Measurements from ENCODE around the gene GSTP1.
"Not testable (repeated sequence)": the region's sequence is repeated elsewhere in the genome, so short reads cannot be mapped to it uniquely, and the experiment has no call there.

Gene GSTP1

DNA sequence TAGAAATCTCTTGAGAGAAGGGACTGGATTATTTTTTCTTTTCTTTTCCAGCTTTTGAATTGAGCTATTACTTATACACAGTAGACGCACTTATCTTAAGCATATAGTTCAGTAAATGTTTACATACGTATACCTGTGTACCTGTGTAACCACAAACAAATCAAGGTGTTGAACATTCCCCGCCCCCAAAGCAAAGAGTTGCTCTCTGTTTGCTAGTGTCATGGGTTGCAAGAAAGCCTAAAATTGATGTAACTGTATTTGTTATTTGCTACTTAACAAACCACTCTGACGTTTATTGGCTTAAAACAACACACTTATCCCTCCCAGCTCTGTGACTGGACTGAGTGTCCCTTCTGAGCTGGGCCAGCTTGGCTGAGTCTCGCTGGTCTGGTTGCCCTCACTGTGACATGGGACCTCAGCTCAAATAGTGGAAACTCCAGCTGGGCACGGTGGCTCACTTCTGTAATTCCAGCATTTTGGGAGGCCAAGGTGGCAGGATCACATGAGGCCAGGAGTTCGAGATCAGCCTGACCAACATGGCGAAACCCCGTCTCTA is 35.0 kb upstream of the GSTP1 start:
- DNase-seq, result no peak
- TF ChIP-seq POLR2A (IDR thresholded peaks at IDR 0.05; ENCODE audit: low read length) (no peak), GATA1 (IDR thresholded peaks at IDR 0.05; ENCODE audit: low read depth, low read length) (no peak)

- TF ChIP-seq GATA1 (IDR thresholded peaks at IDR 0.05; ENCODE audit: low read depth, low read length) (no peak), POLR2A (IDR thresholded peaks at IDR 0.05; ENCODE audit: low read length) (no peak)
- no peak for DNase-seq
Measured at GRCh38 chr11:67551127-67551526, 32.5 kb upstream of the GSTP1 start.

DNA sequence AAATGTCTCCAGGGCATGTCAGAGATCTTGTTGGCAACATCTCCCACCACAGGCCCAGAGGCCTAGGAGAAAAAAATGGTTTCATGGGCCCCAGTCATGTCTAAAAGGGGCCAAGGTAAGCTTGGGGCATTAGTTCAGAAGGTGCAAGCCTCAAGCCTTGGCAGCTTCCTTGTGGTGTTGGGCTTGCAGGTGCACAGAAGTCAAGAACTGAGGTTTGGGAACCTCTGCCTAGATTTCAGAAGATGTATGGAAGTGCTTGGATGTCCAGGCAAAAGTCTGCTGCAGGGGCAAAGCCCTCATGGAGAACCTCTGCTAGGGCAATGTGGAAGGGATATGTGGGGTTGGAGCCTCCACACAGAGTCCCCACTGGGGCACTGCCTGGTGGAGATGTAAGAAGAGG is 31.9 kb upstream of the GSTP1 start:
- not testable (repeated sequence) for DNase-seq

DNA sequence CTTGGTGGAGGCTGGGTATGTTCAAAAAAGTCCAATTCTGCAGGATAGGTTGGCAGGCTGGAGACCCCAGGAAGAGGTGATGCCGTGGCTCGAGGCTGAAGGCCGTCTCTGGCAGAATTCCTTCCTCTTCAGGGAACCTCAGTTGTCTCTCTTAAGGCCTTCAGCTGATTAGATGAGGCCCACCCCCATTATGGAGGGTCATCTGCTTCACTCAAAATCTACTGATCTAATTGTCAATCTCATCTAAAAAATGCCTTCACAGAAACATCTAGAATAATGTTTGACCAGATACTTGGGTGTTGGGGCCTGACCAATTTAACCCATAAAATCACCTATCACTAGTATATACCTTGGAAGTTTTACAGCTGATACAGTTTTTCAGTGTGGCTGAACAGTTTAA is 27.4 kb upstream of the GSTP1 start:
- TF ChIP-seq GATA1 (IDR thresholded peaks at IDR 0.05; ENCODE audit: low read depth, low read length) (no peak), POLR2A (IDR thresholded peaks at IDR 0.05; ENCODE audit: low read length) (no peak)

GRCh38 chr11:67558084-67558772 is 25.4 kb upstream of the GSTP1 start:
- no peak for TF ChIP-seq GATA1 (IDR thresholded peaks at IDR 0.05; ENCODE audit: low read depth, low read length)
- TF ChIP-seq POLR2A (IDR thresholded peaks at IDR 0.05; ENCODE audit: low read length), result no peak
- DNase-seq, result no peak

More for the DNA sequence above, 27.4 kb upstream of the GSTP1 start:
- no peak for DNase-seq

DNA sequence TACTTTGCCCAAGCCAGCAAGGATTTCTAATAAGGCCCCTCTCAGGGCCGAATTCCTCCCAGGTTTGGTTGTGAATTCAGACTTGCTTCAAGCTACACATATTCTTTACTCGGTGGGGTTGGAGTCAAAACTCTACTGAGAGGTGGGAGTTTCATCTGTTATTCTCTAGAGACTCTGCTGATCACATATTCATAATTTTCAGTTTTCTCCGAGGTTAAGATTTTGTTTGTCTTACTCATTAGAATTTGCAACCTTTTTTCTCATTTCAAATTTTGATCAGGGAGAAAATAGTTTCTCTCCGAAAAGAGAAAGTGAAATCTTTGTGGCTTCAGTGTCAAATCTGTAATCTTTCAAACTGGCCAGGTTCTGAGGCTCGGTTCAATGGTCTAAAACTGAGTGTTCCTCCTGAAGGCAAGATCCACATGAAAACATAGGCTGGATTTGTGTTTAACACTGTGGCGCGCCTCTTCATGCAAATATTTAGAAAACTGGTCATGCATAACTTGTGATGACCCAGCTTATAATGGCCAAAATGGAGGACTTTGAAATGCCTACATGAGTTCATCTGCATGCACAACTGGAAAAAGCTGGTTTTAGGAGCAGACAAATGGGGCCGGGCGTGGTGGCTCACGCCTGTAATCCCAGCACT is 21.5 kb upstream of the GSTP1 start:
- TF ChIP-seq POLR2A (IDR thresholded peaks at IDR 0.05; ENCODE audit: low read length), result no peak
- no peak for TF ChIP-seq GATA1 (IDR thresholded peaks at IDR 0.05; ENCODE audit: low read depth, low read length)
- DNase-seq, result no peak

DNA sequence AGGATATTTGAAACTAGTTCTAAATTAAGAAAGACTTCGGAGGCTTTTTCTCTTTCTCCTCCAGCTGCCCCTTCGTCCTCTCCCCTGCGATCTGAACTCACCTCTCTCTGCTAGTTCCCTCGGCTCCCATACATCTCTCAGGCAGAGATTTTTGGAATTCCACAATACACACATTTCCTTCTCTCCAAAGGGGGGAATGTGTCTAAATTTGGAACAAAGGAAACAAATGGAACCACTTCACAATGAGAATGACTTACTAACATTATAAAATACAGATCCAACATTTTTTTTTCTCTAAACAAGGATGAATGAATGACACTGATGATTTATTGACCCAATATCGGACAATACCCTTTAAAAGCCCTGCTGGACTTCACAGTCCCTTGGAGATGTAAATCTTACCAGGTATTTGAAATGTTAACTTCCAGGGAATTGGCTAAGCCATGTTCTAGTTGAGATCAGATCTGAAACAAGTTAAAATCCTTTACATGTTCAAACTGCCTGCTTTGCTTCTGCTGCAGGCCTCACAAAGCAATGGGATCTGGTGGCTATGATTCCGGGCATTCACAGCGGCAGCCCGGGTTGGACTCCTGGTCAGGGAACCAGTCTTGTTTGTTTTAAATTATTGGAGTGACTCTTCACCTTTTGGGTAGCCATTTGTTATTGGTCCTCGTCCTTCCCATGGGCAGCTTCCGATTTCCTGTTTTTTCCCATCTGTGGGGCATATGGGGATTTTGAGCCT is 20.5 kb upstream of the GSTP1 start:
- DNase-seq, result no peak
- TF ChIP-seq POLR2A (IDR thresholded peaks at IDR 0.05; ENCODE audit: low read length), result no peak
- TF ChIP-seq GATA1 (IDR thresholded peaks at IDR 0.05; ENCODE audit: low read depth, low read length), result no peak

GRCh38 chr11:67563705-67564114 is 19.9 kb upstream of the GSTP1 start:
- not testable (repeated sequence) for DNase-seq

GRCh38 chr11:67564230-67564629 is 19.4 kb upstream of the GSTP1 start:
- TF ChIP-seq POLR2A (IDR thresholded peaks at IDR 0.05; ENCODE audit: low read length), result no peak
- TF ChIP-seq GATA1 (IDR thresholded peaks at IDR 0.05; ENCODE audit: low read depth, low read length), result no peak
- no peak for DNase-seq

DNA sequence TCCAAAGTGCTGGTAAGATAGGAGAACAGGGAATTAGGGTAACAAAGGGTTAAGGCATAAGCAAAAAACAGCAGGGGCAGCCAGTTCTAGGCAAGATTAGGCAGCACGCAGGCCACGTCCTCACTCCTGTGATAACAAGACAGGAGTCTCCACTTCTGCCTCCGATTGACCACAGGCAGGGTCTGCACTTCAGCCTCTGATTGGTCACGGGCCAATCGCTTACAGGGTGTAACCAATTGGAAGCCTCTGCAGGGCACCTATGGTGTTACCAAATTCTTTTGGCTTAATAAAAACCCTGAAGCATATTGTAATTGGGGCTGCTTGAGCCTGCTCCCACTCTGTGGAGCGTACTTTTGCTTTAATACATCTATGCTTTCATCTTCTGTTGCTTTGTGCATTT is 12.2 kb upstream of the GSTP1 start:
- peak in 1 of 2 experiments; percentile 37 for DNase-seq
- TF ChIP-seq GATA1 (IDR thresholded peaks at IDR 0.05; ENCODE audit: low read depth, low read length), result no peak
- no peak for TF ChIP-seq POLR2A (IDR thresholded peaks at IDR 0.05; ENCODE audit: low read length)

DNA sequence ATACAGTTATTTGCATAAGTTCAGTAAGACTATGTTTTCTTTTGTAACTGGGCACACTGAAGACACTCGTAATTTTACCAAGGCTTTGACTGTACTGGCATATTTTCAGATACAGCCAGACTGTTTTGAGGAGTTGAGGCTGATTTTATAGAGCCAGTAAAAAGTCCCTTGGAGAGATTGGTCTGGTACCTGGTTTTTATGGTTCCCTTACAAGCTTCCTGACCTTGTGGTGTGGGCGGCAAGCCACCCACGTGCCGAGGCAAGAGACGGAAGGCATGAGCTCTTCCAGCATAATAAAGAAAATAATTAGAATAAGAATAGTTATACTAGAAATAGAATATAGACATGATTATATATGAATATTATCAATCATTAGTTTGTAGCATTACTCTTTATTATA is 11.3 kb upstream of the GSTP1 start:
- TF ChIP-seq POLR2A (IDR thresholded peaks at IDR 0.05; ENCODE audit: low read length) (no peak), GATA1 (IDR thresholded peaks at IDR 0.05; ENCODE audit: low read depth, low read length) (no peak)
- no peak for DNase-seq

- TF ChIP-seq GATA1 (IDR thresholded peaks at IDR 0.05; ENCODE audit: low read depth, low read length) (no peak), POLR2A (IDR thresholded peaks at IDR 0.05; ENCODE audit: low read length) (no peak)
- peak; percentile 45 to 65 for DNase-seq
Measured at GRCh38 chr11:67572747-67573419, 10.7 kb upstream of the GSTP1 start.

DNA sequence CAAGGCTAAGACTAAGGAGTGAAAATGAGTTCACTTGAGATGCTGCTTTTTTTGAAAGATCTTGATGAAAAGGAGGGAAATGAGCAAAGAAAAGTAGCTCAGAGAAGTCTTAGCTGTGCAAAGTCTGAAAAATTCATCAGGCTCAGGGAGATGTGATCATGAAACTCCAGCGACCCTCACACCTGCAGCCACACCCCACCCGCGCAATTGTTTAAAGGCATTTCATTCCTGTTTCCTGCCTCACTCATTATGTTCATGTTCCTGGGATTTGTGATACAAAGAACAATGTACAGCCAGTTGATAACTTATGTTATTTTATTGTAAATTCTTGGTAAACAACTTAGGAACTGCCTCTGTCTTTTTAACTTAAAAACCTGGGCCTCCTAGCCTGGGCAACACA is 8.7 kb upstream of the GSTP1 start:
- DNase-seq, result no peak
- TF ChIP-seq POLR2A (IDR thresholded peaks at IDR 0.05; ENCODE audit: low read length) (no peak), GATA1 (IDR thresholded peaks at IDR 0.05; ENCODE audit: low read depth, low read length) (no peak)

Data from erythroblast (primary cell).